Breast epithelium (tissue), 4 donors: Measurements from ENCODE around the gene WDPCP. TPM values are rescaled to one million over a fixed set of nuclear protein-coding genes. Genes with fewer than 3 reads are reported as not detected.

Source experiments
- DNase-seq, 2 donors: peaks; one replicate each; pipeline ENCODE4 v3.0.0-alpha.2; 2019; ENCODE audit warnings: low spot score in 2 of 2
- H3K27ac ChIP-seq, 2 donors: fragments of 200-600 bp; sonication (generic) in 1 of 2; one replicate each; pipeline ENCODE4 v1.5.1; 2016 to 2019; ENCODE audit warnings: mild to moderate bottlenecking in 1 of 2
- H3K27me3 ChIP-seq, 2 donors: fragments of 200-600 bp; sonication (generic) in 1 of 2; one replicate each; pipeline versions ENCODE4 v1.5.1 to v1.6.0; 2017 to 2019; ENCODE audit warnings: control low read depth in 1 of 2, mild to moderate bottlenecking in 1 of 2
- H3K36me3 ChIP-seq: fragments of 200-600 bp; one replicate; pipeline ENCODE4 v1.5.1; 2019
- H3K4me1 ChIP-seq, 2 donors: fragments of 200-600 bp; sonication (generic); one replicate each; pipeline ENCODE4 v1.5.1; 2016 to 2019; ENCODE audit warnings: control low read depth in 1 of 2
- H3K4me3 ChIP-seq, 3 donors: fragments of 200-600 bp; sonication (generic); 1 replicate in 2 of 3; 2 replicates in 1 of 3; pipeline ENCODE4 v1.5.1; 2016 to 2019; ENCODE audit warnings: mild to moderate bottlenecking in 3 of 3, moderate library complexity in 2 of 3
- H3K9me3 ChIP-seq, 2 donors: fragments of 200-600 bp; sonication (generic) in 1 of 2; one replicate each; pipeline ENCODE4 v1.5.1; 2016 to 2019; ENCODE audit warnings: control low read depth in 1 of 2
- POLR2A ChIP-seq: fragments of 450-650 bp; IDR thresholded peaks from one replicate; pipeline ENCODE4 v1.6.1; 2016; ENCODE audit warnings: antibody characterized with exemption, mild to moderate bottlenecking, moderate library complexity
- POLR2AphosphoS5 ChIP-seq, 3 donors: sonication (generic); formaldehyde crosslinking; IDR thresholded peaks; one replicate each; pipeline ENCODE4 v1.6.1; 2017; ENCODE audit warnings: antibody characterized with exemption in 3 of 3
- intact Hi-C: fragments of 100-400 bp; cut with DNase I; formaldehyde crosslinking; loops from one replicate; pipeline ENCODE4 v1.15.1; 2023; ENCODE audit warnings: low total_unique reads
- total RNA-seq, 3 donors: library from RNA; depleted of rRNA; stranded (reverse); fragments of >200 nt; gene quantifications; one replicate each; pipeline ENCODE4 v1.1.0, GENCODE V29; 2016
- TF ChIP-seq, protein P1 (sequence below), 3 donors: fragments of 450-650 bp; IDR thresholded peaks; one replicate each; pipeline ENCODE4 v1.5.1; 2016 to 2017; ENCODE audit warnings: antibody characterized with exemption in 3 of 3, mild to moderate bottlenecking in 3 of 3, moderate library complexity in 3 of 3

Gene WDPCP
- total RNA-seq, 3 donors from 2014 or later, result 25.2 to 37.4 (median 29.4) TPM

DNA sequence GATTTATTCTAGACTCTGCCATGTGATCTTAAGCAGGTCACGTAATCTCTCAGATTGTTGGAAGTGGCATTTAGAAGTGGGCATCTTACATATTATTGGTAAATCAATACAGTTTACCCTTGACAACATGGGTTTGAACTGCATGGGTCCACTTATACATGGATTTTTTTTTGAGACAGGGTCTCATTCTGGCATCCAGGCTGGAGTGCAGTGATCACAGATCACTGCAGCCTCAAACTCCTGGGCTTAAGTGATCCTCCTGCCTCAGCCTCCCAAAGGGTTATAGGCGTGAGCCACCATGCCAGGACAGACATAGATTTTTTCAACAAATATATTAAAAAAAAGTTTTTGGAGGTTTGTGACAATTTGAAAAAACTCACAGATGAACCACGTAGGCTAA lies 393.0 kb downstream of the WDPCP start:
- H3K27me3 ChIP-seq, result no peaks in the 10 kb centered on the region
- DNase-seq, result no peak
- intact Hi-C loops, result no loop called here
- TF ChIP-seq, protein P1, sequence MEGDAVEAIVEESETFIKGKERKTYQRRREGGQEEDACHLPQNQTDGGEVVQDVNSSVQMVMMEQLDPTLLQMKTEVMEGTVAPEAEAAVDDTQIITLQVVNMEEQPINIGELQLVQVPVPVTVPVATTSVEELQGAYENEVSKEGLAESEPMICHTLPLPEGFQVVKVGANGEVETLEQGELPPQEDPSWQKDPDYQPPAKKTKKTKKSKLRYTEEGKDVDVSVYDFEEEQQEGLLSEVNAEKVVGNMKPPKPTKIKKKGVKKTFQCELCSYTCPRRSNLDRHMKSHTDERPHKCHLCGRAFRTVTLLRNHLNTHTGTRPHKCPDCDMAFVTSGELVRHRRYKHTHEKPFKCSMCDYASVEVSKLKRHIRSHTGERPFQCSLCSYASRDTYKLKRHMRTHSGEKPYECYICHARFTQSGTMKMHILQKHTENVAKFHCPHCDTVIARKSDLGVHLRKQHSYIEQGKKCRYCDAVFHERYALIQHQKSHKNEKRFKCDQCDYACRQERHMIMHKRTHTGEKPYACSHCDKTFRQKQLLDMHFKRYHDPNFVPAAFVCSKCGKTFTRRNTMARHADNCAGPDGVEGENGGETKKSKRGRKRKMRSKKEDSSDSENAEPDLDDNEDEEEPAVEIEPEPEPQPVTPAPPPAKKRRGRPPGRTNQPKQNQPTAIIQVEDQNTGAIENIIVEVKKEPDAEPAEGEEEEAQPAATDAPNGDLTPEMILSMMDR (IDR thresholded peaks at IDR 0.05), result no peak
- TF ChIP-seq POLR2AphosphoS5 (IDR thresholded peaks at IDR 0.05) (no peak), POLR2A (no peak)
- no peaks in the 10 kb centered on the region for H3K4me1 ChIP-seq
- no peak overlapping the region for H3K4me3 ChIP-seq
- no peaks in the 10 kb centered on the region for H3K9me3 ChIP-seq
- no peak overlapping the region for H3K27ac ChIP-seq
- H3K36me3 ChIP-seq, result no peaks in the 10 kb centered on the region

DNA sequence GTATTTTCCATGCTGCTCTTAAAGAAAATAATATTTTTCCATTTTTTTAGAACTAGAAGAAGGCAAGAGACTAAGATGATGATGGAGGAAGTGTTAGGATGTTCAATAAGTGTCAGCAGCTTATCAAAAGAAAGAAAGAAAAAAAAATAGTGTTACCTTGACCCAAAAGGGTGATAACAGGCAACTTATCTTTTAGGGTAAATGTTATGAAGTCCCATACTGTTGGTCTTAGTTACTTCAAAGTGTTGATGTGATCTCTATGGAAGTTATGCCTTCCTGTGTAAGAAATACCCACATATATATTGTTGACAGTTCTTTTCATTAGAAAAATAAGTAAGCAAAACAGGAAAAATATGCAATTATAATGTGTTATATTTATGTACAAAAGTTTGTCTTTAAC lies 394.1 kb downstream of the WDPCP start:
- intact Hi-C loops, result no loop called here
- H3K27ac ChIP-seq, result no peak overlapping the region
- no peak for DNase-seq
- H3K27me3 ChIP-seq, result no peaks in the 10 kb centered on the region
- H3K9me3 ChIP-seq, result no peaks in the 10 kb centered on the region
- no peaks in the 10 kb centered on the region for H3K36me3 ChIP-seq
- no peak overlapping the region for H3K4me3 ChIP-seq
- no peaks in the 10 kb centered on the region for H3K4me1 ChIP-seq
- TF ChIP-seq, protein P1 (IDR thresholded peaks at IDR 0.05), result no peak
- TF ChIP-seq POLR2AphosphoS5 (IDR thresholded peaks at IDR 0.05), result no peak
- no peak for TF ChIP-seq POLR2A

DNA sequence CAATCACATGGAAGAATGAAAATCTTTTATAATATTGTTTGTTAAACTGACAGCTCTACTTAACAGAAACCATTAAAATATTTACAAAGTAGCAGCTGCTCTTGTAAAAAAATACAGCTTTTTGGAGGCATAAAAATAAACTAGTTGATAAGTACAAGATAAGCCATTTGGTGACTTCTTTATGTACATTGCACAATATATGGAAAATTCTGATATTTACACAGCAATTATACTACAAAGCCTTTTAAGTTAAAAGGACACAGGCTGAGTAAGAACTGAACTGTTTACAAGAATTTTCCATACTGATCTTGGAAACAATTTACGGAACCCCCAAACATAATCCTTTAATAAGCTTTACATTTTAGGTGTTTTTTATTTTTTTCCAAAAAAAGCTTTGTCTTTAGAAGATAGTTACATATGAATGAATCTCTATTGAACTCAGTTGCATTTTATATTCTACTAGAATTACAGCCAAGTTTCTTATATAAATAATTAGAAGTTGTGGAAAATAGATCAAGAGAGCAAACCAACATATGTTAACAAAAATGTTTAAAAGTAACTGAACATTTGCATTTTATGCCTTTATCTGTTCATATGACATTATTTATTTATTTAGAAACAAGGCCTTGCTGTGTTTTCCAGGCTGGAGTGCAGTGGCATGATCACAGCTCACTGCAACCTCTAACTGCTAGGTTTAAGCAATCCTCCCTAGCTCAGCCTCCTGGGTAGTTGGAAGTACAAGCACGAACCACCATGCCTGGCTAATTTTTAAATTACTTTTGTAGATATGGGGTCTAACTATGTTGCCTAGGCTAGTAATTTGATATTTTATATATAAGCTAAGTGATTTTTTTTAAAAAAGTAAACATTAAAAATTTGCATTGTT lies 395.1 kb downstream of the WDPCP start:
- H3K4me1 ChIP-seq, result no peaks in the 10 kb centered on the region
- TF ChIP-seq POLR2AphosphoS5 (IDR thresholded peaks at IDR 0.05), result no peak
- TF ChIP-seq POLR2A, result no peak
- TF ChIP-seq, protein P1 (IDR thresholded peaks at IDR 0.05), result no peak
- H3K4me3 ChIP-seq, result no peak overlapping the region
- H3K27me3 ChIP-seq, result no peaks in the 10 kb centered on the region
- DNase-seq, result no peak
- H3K36me3 ChIP-seq, result no peaks in the 10 kb centered on the region
- intact Hi-C loops, result no loop called here
- H3K27ac ChIP-seq, result no peak overlapping the region
- H3K9me3 ChIP-seq, result peaks cover 0 to 8% of the 10 kb centered on the region in 2 donors

DNA sequence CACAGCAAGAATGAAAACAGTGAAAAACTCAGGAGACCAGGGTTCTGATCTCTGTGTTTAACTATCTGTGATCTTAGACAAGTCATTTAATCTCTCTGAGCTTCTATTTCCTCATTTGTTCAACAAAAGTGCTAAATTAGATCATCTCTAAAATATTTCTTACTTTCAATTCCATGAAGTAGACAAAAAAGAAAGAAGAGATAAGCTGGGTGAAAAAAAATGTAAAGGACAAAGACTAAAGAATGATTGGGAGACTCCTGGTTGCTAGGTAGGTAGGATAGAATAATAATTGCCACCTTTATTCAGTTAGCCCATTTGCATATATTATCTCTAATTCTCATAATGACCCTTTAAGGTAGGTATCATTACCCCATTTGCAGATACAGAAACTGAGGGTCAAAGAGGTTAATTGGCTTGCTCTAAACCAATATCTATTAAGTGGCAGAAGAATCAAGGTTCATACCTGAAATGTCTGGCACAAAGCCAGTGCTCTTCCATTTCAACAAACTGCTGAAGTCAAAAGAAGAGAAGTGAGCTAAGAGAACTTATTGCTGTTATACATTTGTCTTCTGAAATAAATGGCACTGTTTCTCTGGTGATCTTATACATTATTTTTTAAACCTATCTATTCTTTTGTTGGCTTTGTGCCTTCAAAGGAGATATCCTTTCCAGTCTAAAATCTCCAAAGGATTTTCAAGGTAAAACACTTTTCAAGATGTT lies 395.9 kb downstream of the WDPCP start:
- no peaks in the 10 kb centered on the region for H3K27me3 ChIP-seq
- H3K4me1 ChIP-seq, result no peaks in the 10 kb centered on the region
- H3K36me3 ChIP-seq, result no peaks in the 10 kb centered on the region
- intact Hi-C loops, result no loop called here
- H3K27ac ChIP-seq, result no peak overlapping the region
- peaks cover 0 to 12% of the 10 kb centered on the region in 2 donors for H3K9me3 ChIP-seq
- DNase-seq, result no peak
- no peak overlapping the region for H3K4me3 ChIP-seq
- TF ChIP-seq POLR2AphosphoS5 (IDR thresholded peaks at IDR 0.05) (no peak), POLR2A (no peak)
- TF ChIP-seq, protein P1 (IDR thresholded peaks at IDR 0.05), result no peak

DNA sequence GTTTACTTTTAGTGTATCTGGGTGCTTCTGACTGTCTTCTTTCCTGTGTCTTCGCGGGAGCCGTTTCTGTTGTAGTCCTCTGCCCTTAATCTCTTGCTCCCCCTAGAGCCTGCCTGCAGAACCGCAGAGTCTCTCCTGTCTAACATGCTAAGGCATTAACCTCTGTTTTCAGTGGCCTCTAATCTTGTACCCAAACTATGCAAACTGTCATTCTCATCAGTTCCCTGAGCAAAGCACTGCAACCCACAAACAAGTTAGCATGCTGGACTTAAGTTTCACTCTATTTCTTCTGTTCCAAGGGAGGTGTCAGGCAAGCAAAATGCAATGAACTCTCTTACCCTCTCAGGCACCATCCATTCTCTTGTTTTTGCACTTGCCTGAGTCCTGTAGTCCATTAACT lies 399.3 kb downstream of the WDPCP start:
- Histone ChIP-seq H3K4me1 (no peaks in the 10 kb centered on the region), H3K9me3 (peaks cover 0 to 12% of the 10 kb centered on the region in 2 donors), H3K4me3 (no peak overlapping the region), H3K27ac (no peak overlapping the region), H3K36me3 (no peaks in the 10 kb centered on the region), H3K27me3 (no peaks in the 10 kb centered on the region)
- DNase-seq, result no peak
- TF ChIP-seq POLR2A, result no peak
- TF ChIP-seq, protein P1 (IDR thresholded peaks at IDR 0.05), result no peak
- no peak for TF ChIP-seq POLR2AphosphoS5 (IDR thresholded peaks at IDR 0.05)
- intact Hi-C loops, result no loop called here
